CD14-positive monocyte (primary cell): ENCODE data around the gene UBE2J1. TPM values are rescaled to one million over a fixed set of nuclear protein-coding genes. Genes with fewer than 3 reads are reported as not detected.

Experiments used
- DNase-seq, 3 donors: peaks; one replicate each; pipeline ENCODE4 v3.0.0-alpha.2; 2011 to 2022
- H2AFZ ChIP-seq: 2 replicates; pipeline ENCODE4 v1.6.0; 2012; ENCODE audit warnings: mild to moderate bottlenecking, low read depth, low read length, inconsistent platforms; ENCODE audit not compliant: insufficient read depth, poor library complexity, severe bottlenecking
- H3K27ac ChIP-seq, 2 donors: 1 replicate in 1 of 2; 2 replicates in 1 of 2; pipeline ENCODE4 v1.5.1; 2012 to 2013; ENCODE audit warnings: low read length in 2 of 2, control low read depth in 1 of 2, inconsistent platforms in 1 of 2, low read depth in 1 of 2, mild to moderate bottlenecking in 1 of 2
- H3K27me3 ChIP-seq, 2 donors: one replicate each; pipeline versions ENCODE4 v1.6.0 to v1.6.1; 2011 to 2013; ENCODE audit warnings: low read length in 2 of 2; ENCODE audit not compliant: control insufficient read depth in 2 of 2, insufficient read depth in 2 of 2
- H3K36me3 ChIP-seq, 2 donors: replicated peaks in 1 of 2; 1 replicate in 1 of 2; 2 replicates in 1 of 2; pipeline versions ENCODE4 v1.5.1 to v1.6.1; 2012 to 2013; ENCODE audit warnings: low read length in 2 of 2, control low read depth in 1 of 2, inconsistent platforms in 1 of 2, mild to moderate bottlenecking in 1 of 2; ENCODE audit not compliant: insufficient read depth in 2 of 2, control insufficient read depth in 1 of 2
- H3K4me1 ChIP-seq, 2 donors: 1 replicate in 1 of 2; 2 replicates in 1 of 2; pipeline versions ENCODE4 v1.5.1 to v1.6.1; 2012 to 2013; ENCODE audit warnings: low read length in 2 of 2, control low read depth in 1 of 2, inconsistent platforms in 1 of 2, mild to moderate bottlenecking in 1 of 2, moderate library complexity in 1 of 2; ENCODE audit not compliant: insufficient read depth in 2 of 2, control insufficient read depth in 1 of 2
- H3K4me2 ChIP-seq: replicated peaks from 2 replicates; pipeline ENCODE3; 2012; ENCODE audit warnings: low read length, moderate library complexity, mild to moderate bottlenecking; ENCODE audit not compliant: poor library complexity, severe bottlenecking; ENCODE audit errors: extremely low read depth
- H3K4me3 ChIP-seq, 3 experiments: fragments of 200-600 bp in 1 of 3; sonication (generic) in 1 of 3; replicated peaks in 1 of 3; 1 replicate in 2 of 3; 2 replicates in 1 of 3; pipeline ENCODE4 v1.5.1; 2011 to 2013; ENCODE audit warnings: low read length in 3 of 3, mild to moderate bottlenecking in 3 of 3, control low read depth in 2 of 3, low read depth in 2 of 3, inconsistent platforms in 1 of 3, moderate library complexity in 1 of 3
- H3K79me2 ChIP-seq: 2 replicates; pipeline ENCODE4 v1.6.0; 2012; ENCODE audit warnings: mild to moderate bottlenecking, control low read depth, inconsistent platforms, low read length, moderate library complexity; ENCODE audit not compliant: insufficient read depth
- H3K9ac ChIP-seq: 2 replicates; pipeline ENCODE4 v1.6.0; 2017; ENCODE audit warnings: low read length, mild to moderate bottlenecking; ENCODE audit not compliant: insufficient read depth, poor library complexity, severe bottlenecking
- H3K9me3 ChIP-seq, 2 donors: replicated peaks in 1 of 2; 1 replicate in 1 of 2; 2 replicates in 1 of 2; pipeline versions ENCODE4 v1.5.1 to v1.6.1; 2012 to 2013; ENCODE audit warnings: low read length in 2 of 2, control low read depth in 1 of 2; ENCODE audit not compliant: control insufficient read depth in 1 of 2, insufficient read depth in 1 of 2
- H4K20me1 ChIP-seq: 2 replicates; pipeline ENCODE4 v1.6.0; 2012; ENCODE audit warnings: mild to moderate bottlenecking, low read length, control low read depth, moderate library complexity; ENCODE audit not compliant: insufficient read depth
- H3K27ac Mint-ChIP-seq, 7 donors: one replicate each; pipeline ENCODE4 v1.8.0; 2020; ENCODE audit warnings: mild to moderate bottlenecking in 7 of 7, mixed read lengths in 7 of 7, moderate library complexity in 6 of 7, inconsistent platforms in 2 of 7
- H3K27me3 Mint-ChIP-seq, 3 donors: one replicate each; pipeline ENCODE4 v1.8.0; 2021 to 2022; ENCODE audit warnings: low read depth in 3 of 3, mild to moderate bottlenecking in 3 of 3, mixed read lengths in 3 of 3, moderate library complexity in 3 of 3, inconsistent platforms in 1 of 3
- H3K36me3 Mint-ChIP-seq, 2 donors: one replicate each; pipeline ENCODE4 v1.8.0; 2020; ENCODE audit warnings: mixed read lengths in 2 of 2, inconsistent platforms in 1 of 2, mild to moderate bottlenecking in 1 of 2
- H3K4me1 Mint-ChIP-seq: one replicate; pipeline ENCODE4 v1.8.0; 2020; ENCODE audit warnings: mild to moderate bottlenecking, mixed read lengths
- H3K4me3 Mint-ChIP-seq, 2 donors: one replicate each; pipeline ENCODE4 v1.8.0; 2020; ENCODE audit warnings: mild to moderate bottlenecking in 2 of 2, mixed read lengths in 2 of 2, moderate library complexity in 1 of 2
- H3K9me3 Mint-ChIP-seq, 7 donors: one replicate each; pipeline ENCODE4 v1.8.0; 2020 to 2022; ENCODE audit warnings: mixed read lengths in 7 of 7, mild to moderate bottlenecking in 6 of 7, moderate library complexity in 6 of 7, inconsistent platforms in 2 of 7
- CTCF ChIP-seq: fragments of 200-600 bp; IDR thresholded peaks from one replicate; pipeline ENCODE4 v1.8.0; 2022; ENCODE audit warnings: antibody characterized with exemption, mild to moderate bottlenecking
- WGBS: methylation state at CpG from one replicate; pipeline ENCODE4 v1.1.5; 2013; ENCODE audit warnings: missing lambda C conversion rate; ENCODE audit not compliant: insufficient coverage; 5-methylcytosine and 5-hydroxymethylcytosine counted together
- intact Hi-C, 2 donors: fragments of 100-400 bp; cut with micrococcal nuclease; formaldehyde crosslinking; loops; one replicate each; pipeline versions ENCODE4 v1.15.0 to v1.15.1; 2023
- polyA plus RNA-seq, 3 donors: library from polyadenylated mRNA; depleted of rRNA in 1 of 3; unstranded in 2 of 3; stranded (reverse) in 1 of 3; fragments of 300-500 nt in 2 of 3; fragments of >200 nt in 1 of 3; fragmentation: Illumina TruSeq in 2 of 3; gene quantifications; 1 replicate in 2 of 3; 2 replicates in 1 of 3; pipeline ENCODE4 v1.2.3, GENCODE V29; 2012 to 2021

Gene UBE2J1
- polyA plus RNA-seq, 3 donors, result 44.8 to 80.5 (median 66.1) TPM

DNA sequence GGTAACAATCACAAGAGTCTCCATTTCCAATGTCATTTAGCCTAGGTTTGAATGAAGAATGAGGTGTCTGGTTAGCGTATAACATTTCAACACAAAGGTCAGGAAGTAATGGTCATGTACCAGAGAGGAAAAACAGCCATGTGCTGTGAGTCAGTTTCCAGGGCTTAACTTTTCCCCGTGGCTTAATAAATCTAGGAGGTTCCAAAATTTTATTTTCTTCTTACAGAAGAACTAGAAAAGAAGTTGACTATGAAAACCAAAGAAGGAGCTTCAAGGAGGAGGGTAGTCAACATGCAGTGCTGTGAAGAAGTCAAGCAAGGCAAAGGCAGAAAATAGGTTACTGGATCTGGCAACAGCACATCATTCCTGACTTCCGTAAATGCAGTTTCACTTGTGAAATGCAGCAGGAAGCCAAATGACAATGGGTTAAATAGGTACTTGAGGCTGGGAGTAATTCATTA, 29.0 kb downstream of the UBE2J1 start:
- WGBS, result 20% methylated on average over 1 of the region's 3 CpGs
- Histone ChIP-seq H3K4me1 (peaks cover 38 to 42% of the 10 kb centered on the region in 2 donors), H3K4me3 (peak overlapping the region in 1 of 3 experiments; percentile 29), H3K4me2 (peak overlapping the region; percentile 31), H3K9me3 (no peaks in the 10 kb centered on the region), H3K27ac (peak overlapping the region in 1 of 2 donors; percentile 48), H3K27me3 (no peaks in the 10 kb centered on the region), H4K20me1 (peaks cover 41% of the 10 kb centered on the region), H3K9ac (no peak overlapping the region), H3K79me2 (peaks cover 7% of the 10 kb centered on the region), H3K36me3 (peaks cover 26 to 29% of the 10 kb centered on the region in 2 donors), H2AFZ (no peak overlapping the region)
- no peaks in the 10 kb centered on the region for H3K27me3 Mint-ChIP-seq
- peaks cover 45% of the 10 kb centered on the region for H3K4me1 Mint-ChIP-seq
- H3K4me3 Mint-ChIP-seq, result no peak overlapping the region
- intact Hi-C loops, result no loop called here
- peaks cover 0 to 1% (median 0%) of the 10 kb centered on the region in 7 donors for H3K9me3 Mint-ChIP-seq
- H3K36me3 Mint-ChIP-seq, result peaks cover 32 to 34% of the 10 kb centered on the region in 2 donors
- TF ChIP-seq CTCF, result no peak
- DNase-seq, result peak; percentile 46 to 82 (median 63)
- peak overlapping the region; percentile 9 to 88 (median 71) for H3K27ac Mint-ChIP-seq

GRCh38 chr6:89321131-89321970, 31.2 kb downstream of the UBE2J1 start:
- peaks cover 51% of the 10 kb centered on the region for H3K4me1 Mint-ChIP-seq
- peak; percentile 81 to 95 (median 86) for DNase-seq
- intact Hi-C loops, result no loop called here
- Histone ChIP-seq H4K20me1 (peaks cover 28% of the 10 kb centered on the region), H3K9me3 (no peaks in the 10 kb centered on the region), H3K36me3 (peaks cover 6 to 8% of the 10 kb centered on the region in 2 donors), H3K27ac (peak overlapping the region in 1 of 2 donors; percentile 68), H3K4me2 (peak overlapping the region; percentile 74), H2AFZ (no peak overlapping the region), H3K4me1 (peaks cover 38 to 42% of the 10 kb centered on the region in 2 donors), H3K79me2 (peaks cover 5% of the 10 kb centered on the region), H3K4me3 (peak overlapping the region in 2 of 3 experiments; percentile 49 to 67), H3K27me3 (no peaks in the 10 kb centered on the region), H3K9ac (no peak overlapping the region)
- no peak for TF ChIP-seq CTCF
- peak overlapping the region; percentile 80 to 93 (median 88) for H3K27ac Mint-ChIP-seq
- H3K27me3 Mint-ChIP-seq, result no peaks in the 10 kb centered on the region
- peaks cover 0 to 1% (median 0%) of the 10 kb centered on the region in 7 donors for H3K9me3 Mint-ChIP-seq
- H3K36me3 Mint-ChIP-seq, result peaks cover 29 to 34% of the 10 kb centered on the region in 2 donors
- peak overlapping the region; percentile 73 to 87 for H3K4me3 Mint-ChIP-seq
- 0% methylated on average over 4 of the region's 9 CpGs for WGBS
